Right renal cortex interstitium (tissue), 3 donors: ENCODE data around the gene TBL1Y. TPM values are rescaled to one million over a fixed set of nuclear protein-coding genes. Genes with fewer than 3 reads are reported as not detected.
"Not testable (repeated sequence)": the region's sequence is repeated elsewhere in the genome, so short reads cannot be mapped to it uniquely, and the experiment has no call there.

ENCODE experiments used
- DNase-seq, 3 donors: peaks; one replicate each; pipeline ENCODE4 v3.0.0-alpha.2; 2013; ENCODE audit warnings: low read depth in 3 of 3, low spot score in 2 of 3
- polyA plus RNA-seq, 3 donors: library from polyadenylated mRNA; unstranded; fragments of 120-200 nt; gene quantifications; one replicate each; pipeline ENCODE4 v1.2.1, GENCODE V29; 2013; ENCODE audit not compliant: insufficient read length in 3 of 3

TBL1Y gene
- 1 to 10 TPM; 3.3 to 3.8 (median 3.4) TPM for polyA plus RNA-seq

GRCh38 chrY:6910372-6911252, at the start of gene TBL1Y:
TSS of gene TBL1Y (plus strand) at chrY:6910697. CDS start at chrY:7025085, 114,388 bp downstream.
- peak in 1 of 3 donors; percentile 15 for DNase-seq

- no peak for DNase-seq
Measured at GRCh38 chrY:6894496-6894895, 16.0 kb upstream of the TBL1Y start.

DNA sequence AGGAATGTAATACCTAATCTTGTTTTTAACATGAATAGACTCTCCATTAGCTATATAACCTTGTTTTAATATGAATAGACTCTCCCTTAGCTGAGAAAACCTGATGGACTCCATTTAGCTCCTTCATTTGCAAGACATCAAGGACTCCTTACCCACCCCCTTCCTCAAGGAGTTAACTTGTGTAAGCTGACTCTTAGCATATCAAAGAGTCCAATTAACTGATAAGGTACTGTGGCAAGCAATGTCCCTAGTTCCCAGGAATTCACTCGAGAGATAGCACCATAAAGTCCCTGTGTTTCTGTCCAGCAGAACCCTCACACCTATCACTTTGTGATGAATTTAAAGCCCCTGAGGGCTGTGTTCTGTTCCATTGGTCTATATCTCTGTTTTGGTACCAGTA, 15.3 kb upstream of the TBL1Y start:
- no peak for DNase-seq

GRCh38 chrY:6902116-6902515, 8.4 kb upstream of the TBL1Y start:
- not testable (repeated sequence) for DNase-seq

DNA sequence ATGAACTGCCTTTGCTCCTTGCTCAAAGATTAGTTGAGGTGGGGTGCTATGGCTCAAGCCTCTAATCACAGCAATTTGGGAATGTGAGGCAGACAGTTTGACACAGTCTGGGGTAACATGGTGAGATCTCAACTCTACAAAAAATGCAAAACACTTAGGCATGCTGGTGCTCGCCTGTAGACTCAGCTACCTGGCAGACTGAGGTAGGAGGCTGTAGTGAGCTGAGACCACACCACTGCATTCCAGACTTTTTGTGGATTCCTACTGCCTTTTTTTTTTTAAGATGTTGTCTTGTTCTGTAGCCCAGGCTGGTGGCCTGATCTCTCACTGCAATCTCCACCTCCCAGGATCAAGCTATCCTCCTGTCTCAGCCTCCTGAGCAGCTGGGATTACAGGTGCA, 2.9 kb upstream of the TBL1Y start:
- DNase-seq: no peak

- DNase-seq: peak in 1 of 3 donors; percentile 10
Measured at GRCh38 chrY:6908021-6908420, 2.5 kb upstream of the TBL1Y start.

- DNase-seq: peak in 1 of 3 donors; percentile 47
Measured at GRCh38 chrY:6909118-6909521, 1.4 kb upstream of the TBL1Y start.

GRCh38 chrY:6909856-6910255, 641 bp upstream of the TBL1Y start:
- DNase-seq: peak in 1 of 3 donors; percentile 6

GRCh38 chrY:6911253-6911881, 870 bp downstream of the TBL1Y start, which contains the start of gene AMELY:
TSS of gene AMELY (minus strand) at chrY:6911752. CDS start at chrY:6872608, 39,144 bp downstream.
- no peak for DNase-seq

- DNase-seq: no peak
Measured at GRCh38 chrY:6913362-6913761, 2.9 kb downstream of the TBL1Y start.

DNA sequence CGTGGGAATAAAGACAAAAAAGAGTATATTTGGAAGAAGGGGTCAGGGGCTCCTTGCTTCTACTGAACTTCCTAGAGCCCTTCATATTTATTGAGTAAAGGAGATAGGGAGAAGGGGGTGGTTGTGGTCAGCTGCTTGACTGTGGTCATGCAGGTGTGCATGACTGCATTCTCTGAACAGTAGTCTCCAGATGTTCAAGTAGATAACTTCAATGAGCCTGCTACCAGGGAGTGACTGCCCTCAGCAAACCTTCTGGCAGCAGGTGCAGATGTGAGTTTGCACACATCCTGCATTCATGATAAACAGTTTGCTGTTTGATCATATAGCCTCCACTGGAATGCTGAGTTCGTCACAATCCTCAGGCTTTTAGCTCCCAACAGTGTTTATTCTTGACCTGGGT, 10.6 kb downstream of the TBL1Y start:
- no peak for DNase-seq

- DNase-seq: no peak
Measured at GRCh38 chrY:6928265-6928664, 17.8 kb downstream of the TBL1Y start.

- no peak for DNase-seq
Measured at GRCh38 chrY:6929237-6929636, 18.7 kb downstream of the TBL1Y start.

DNA sequence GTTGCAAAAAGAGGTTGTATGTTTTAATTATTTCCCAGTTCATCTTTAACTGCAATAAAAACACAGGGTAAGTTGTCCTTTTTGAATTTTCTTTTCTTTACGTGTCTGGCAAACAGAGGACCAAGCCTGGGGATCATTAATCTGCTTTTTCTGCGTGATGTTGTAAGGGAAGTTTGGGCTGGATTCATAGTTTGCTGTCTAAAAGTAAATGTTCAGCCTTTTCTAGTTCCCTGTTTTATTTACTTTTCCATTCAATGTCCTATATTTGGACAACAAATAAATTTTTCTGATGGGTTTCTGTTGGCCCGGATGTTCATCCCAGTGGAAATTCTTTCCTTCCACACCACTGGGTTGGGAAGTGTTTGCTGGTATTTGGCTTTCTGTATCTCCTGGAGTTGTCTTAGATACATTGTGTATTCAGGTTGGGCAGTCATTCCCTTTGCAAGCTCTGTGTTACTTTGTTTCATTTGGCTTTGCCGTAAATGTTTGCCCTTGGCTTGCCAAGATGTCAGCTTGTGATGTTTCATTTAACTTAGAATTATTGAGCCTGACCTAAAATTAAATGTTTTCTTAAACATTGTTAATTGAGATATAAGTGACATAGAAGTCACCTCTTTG, 21.4 kb downstream of the TBL1Y start:
- DNase-seq: no peak

DNA sequence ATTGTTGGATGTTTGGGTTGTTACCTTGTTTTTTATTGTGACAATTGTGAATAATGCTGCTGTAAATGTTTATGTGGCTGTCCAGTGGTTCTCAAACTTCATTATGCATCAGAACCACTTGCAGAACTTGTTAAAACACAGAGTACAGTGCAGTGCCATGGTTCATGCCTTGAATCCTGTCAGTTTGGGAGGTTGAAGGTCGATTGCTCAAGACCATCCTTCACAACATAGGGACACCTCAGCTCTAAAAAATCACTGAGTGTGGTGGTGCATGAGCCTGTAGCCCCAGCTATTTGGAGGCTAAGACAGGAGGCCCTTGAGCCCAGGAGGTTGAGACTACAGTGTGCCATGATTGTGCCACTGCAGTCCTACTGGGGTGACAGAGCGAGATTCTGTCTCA, 25.0 kb downstream of the TBL1Y start:
- no peak for DNase-seq

GRCh38 chrY:6947695-6948094, 37.2 kb downstream of the TBL1Y start:
- no peak for DNase-seq

DNA sequence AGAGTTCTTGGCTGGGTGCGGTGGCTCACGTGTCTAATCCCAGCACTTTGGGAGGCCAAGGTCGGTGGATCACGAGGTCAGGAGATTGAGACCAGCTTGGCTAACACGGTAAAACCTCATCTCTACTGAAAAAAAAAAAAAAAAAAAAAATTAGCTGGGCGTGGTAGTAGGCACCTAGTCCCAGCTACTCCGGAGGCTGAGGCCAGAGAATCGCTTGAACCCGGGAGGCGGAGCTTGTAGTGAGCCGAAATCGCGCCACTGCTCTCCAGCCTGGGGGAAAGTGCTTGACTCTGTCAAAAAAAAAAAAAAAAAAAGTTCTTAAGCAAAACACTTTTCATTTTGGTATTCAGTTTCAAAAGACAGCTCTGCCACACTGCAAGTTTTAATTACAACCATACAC, 37.9 kb downstream of the TBL1Y start:
- no peak for DNase-seq

GRCh38 chrY:6949947-6950346, 39.5 kb downstream of the TBL1Y start:
- DNase-seq: no peak

DNA sequence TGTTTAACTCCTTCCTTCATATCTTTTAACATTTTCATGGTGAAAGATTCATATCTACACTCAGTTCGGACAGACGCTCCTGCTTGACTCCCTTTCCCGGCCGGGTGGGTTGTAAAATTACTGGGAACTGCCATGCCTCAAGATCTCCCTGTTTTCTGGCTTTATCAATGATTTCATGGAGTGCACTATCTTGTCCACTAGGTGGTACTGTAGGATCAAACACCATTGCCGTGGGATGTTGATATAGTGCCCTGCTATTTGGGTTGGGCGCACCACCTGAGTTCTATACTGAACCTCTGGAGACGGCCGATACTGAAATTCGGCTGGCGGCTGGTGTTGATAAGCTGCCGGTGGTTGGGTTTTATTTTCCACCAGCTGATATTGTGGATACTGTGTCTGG, 54.2 kb downstream of the TBL1Y start:
- peak in 2 of 3 donors; percentile 27 to 31 for DNase-seq

GRCh38 chrY:6966521-6966920, 56.0 kb downstream of the TBL1Y start:
- no peak for DNase-seq

DNA sequence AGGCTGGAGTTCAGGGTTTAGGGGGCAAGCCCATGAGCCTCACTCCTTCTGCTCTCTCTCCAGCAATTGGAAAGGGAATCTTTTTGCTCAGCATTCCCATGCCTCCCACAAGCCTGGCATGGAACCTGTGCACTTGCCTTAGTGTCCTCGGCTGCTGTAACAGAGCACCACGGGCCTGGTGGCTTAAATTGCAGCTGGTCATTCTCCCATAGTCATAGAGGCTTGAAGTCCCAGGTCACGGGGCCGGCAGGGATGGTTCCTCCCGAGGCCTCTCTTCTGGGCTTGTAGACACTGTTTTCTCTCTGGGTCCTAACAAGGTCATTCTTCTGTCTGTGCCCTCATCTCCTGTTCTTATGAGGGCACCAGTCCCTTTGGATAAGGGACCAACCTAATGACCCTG, 57.2 kb downstream of the TBL1Y start:
- no peak for DNase-seq
